GOT3 (cell line): Measurements from ENCODE around the gene CEMIP.
A peak's percentile ranks its signal among the peaks of the same experiment; 100 is the strongest.

ENCODE experiments used
- DNase-seq: peaks from one replicate; lab custom pipeline; 2025; ENCODE audit warnings: mixed read lengths; lab: John Stamatoyannopoulos, UW

Gene CEMIP

DNA sequence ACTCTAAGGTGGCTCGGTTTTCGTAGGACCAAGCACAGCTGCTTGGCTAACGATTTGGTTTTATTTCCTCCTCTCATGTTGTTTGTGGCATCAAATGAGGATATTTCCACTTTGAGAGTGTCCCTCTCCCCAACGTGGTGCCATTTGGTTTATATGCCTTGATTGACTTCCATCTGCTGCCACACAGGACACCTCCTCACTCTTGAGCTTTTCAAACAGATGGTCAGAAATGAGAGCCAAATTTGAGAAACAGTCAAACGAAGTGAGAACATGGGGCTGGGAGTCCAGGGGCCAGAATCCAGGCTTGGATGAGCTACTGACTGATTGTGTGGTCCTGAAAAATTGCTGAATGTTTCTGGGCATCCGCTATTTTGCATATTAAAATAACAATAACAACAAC lies 43.5 kb downstream of the CEMIP start:
- no peak for DNase-seq

DNA sequence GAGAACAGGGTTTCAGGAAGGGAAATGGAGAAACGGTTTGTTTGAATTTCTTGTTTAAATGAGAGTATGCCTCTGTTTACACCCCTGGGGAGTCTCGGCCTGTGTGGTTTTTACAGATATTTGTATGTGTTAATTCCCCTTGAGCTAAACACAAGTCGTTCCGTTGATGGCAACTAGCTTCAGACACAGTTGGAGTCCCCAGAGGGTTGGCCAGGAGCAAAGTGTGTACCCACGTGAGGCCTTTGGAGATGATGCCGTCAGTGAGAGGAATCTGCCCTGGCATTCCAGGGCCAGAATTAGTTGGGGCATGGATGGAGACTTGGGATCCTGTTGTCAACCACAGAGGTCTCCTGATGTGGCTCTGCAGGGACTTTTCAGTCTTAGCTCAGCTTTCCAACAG lies 44.0 kb downstream of the CEMIP start:
- DNase-seq: no peak

DNA sequence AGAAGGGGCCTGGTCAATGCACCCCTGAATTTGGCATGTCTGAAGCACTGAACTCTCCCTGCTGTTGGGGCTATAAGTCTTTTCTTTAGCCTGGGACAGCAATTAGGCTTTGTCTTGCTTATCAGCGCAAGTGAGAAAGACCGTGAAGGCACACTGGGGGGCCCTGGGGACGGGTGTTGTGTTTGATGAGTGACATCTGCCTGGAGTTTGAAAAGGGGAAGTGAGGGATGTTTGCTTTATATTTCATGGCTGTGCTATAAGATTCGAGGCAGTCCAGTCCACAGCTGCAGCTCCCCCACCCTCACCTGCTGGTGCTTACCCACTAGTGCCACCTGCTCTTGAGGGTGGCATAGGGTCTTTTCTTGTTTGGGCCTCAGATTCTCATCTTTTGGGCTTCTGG lies 44.8 kb downstream of the CEMIP start:
- no peak for DNase-seq

DNA sequence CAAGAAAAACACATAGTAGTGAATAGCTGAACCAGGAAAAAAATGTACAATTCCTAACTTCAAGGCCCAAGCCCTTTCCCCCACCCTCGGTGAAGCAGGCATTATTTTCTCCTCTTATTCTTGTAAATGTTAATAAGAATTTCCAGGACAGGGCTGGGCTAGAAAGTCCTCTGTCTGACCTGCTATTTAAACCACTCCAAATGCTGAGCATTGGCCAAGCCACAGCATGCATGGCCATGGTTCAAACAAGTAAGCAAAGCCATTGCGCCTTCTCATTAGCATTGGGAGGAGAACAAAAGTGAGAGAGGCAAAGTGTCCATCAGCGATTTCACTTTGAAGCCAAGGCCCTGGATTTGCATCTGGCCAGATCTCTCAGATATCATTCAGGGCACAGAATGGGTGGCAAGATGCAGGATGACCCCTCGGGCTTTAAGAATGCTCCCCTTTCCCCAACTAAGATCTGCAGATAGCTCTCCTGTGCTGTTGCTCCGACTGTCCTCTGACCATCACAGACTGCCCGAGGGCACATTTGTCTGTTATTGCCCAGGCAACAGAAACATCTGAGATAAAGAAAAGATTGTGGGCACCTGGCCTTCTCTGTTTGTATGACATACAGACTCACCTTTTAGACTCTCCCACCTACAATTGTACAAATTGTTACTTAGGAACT lies 46.3 kb downstream of the CEMIP start:
- DNase-seq: no peak

DNA sequence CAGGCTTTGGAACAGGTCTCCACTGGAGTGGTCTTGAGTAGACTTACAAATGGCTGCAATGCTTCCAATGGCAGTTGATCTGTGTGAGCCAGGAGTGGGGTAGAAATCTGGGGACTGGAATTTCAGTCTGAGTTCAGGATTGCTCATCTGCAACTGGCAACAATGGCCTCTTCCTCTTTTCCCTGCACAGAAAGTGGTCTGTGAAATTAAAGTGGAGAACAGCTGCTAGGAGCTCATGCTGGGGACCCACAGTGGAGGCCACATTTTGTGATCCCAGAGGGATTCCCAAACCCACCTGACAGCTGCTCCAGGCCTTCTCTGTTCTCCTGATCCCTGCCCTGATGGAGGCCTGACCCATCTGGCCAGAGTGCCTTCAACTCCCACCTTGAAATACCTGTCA lies 49.6 kb downstream of the CEMIP start:
- DNase-seq: no peak

DNA sequence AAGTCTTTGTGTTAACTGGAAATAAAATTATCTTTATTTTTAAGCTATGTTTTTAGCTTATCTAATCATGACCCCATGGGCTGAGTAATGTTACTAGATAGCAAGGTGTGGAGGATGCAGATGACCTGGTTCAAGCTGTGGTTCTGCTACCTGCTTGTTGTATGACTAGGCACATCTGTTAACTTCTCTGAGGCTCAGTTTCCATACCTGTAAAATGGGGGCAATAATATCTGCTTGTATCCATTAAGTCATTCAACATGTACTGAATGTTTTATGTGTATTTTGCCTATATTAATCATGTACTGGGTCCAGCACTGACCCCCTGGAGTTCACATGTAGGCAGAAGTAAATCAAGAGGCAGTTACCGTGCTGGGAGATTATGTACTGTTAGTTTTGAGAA lies 51.5 kb downstream of the CEMIP start:
- no peak for DNase-seq

DNA sequence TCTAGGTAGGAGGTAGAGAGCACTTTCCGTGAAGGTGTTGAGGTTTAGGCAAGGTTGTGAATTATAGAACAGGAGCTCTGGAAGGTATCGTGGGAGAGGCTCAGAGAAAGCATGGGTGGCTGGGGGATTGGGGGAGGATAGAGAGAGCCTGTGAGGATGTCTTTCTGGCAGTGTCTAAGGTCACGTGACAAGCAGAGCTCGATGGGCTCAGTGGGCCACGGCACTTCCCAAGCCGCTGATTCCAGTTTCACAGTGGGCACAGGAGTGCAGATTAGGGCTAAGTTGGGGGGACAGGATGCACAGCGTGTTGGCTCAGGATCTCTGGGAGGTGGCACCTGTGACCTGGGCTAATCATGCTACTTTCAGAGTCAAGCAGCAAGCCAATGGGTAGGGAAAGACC lies 52.0 kb downstream of the CEMIP start:
- no peak for DNase-seq

DNA sequence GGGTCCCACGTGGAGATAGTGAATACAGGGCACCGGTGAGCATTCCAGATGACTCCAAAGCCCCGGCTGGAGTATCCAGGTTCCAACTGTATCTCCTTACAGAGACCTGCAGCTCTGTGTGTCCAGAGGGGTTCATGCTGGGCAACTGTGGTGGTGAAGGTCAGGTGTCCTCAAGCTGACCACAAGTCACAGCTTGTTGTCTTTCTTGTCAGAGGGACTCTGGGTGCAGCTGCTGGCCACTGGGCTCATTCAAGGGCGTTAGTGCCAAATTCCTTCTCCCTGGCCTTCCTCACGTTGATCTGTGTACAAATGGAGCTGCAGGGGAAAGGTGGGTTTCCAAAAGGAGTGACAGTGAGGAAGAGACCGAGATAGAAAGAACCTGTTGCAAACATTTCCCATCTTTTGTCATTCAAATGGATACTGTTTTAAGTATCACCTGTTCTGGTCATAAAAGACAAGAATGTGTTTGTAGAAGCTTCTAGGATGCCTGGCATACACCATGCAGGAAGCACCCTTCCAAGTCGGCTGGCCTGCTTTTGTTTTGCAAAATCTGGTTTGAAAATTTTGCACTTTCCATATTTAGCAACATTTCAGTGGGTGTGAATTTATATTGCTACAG lies 52.5 kb downstream of the CEMIP start:
- DNase-seq: no peak

DNA sequence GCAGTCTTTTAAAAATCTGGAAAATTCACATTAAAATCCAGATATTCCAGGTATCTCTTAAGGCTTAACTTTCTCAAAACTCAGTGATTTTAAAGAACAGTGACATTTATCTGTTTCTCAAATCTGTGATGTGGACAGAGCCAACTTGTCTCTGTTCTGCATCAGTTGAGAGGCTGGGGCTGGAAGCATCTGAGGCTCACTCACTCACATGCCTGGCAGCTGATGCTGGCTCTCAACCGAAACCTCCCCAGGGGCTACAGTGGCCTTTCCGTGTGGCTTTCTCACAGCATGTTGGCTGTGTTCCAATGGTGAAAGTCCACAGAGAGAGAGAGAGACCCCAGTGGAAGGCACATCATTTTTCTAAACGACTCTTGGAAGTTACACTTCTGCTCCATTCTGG lies 53.5 kb downstream of the CEMIP start:
- no peak for DNase-seq

DNA sequence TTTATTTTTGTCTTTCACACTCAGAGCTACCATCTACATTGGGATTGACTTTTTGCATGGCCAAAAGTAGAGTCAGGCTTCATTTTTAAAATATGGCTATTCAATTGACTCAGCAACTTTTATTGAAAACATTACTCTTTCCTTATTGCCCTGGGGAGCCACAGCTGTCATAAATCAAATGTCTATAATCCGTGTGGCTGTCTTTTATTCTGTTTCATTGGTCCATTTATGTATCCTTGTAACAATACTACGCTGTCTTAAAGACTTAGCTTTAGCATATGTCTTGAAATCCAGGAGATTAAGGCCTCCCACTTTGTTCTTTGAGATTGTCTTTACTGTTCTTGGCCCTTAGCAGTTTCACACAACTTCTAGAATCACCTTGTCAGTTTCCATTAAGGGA lies 55.2 kb downstream of the CEMIP start:
- DNase-seq: no peak

DNA sequence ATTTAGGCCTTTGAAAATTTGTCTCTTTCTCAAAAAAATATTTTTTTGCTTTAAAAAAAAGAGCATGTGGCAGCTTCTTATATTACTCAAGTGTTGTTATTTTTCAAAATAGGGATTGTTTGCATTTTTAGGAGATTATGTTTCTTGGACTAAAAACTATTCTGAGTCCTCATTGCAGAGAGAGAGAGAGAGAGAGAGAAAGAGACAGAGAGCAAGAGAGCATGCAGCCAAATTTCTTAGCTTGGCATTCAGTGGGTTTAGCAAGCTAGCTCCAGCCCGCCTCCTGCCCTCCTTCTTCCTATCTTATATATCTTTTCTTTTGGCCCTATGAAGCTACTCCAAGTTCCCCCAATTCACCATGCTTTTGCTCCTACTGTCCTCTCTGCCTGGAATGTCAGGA lies 55.7 kb downstream of the CEMIP start:
- no peak for DNase-seq

DNA sequence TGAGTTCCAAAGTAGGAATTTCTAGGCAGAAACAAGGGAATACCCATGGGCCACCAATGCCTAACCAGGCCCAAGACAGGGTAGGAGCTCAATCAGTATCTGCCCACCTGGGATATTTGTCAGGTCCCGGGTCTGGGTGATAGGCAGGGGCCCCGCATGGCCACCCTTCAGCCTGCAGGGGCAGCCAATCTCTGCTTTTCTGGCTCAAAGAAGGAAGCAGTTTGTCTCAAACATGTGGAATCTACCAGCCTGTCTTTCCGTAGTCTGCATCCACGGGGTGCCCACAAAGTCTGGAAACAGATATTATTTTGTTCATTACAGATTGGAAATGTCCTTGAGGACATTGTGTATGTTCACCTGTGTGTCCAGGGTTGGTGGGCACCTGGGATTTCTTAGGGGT lies 56.2 kb downstream of the CEMIP start:
- no peak for DNase-seq

DNA sequence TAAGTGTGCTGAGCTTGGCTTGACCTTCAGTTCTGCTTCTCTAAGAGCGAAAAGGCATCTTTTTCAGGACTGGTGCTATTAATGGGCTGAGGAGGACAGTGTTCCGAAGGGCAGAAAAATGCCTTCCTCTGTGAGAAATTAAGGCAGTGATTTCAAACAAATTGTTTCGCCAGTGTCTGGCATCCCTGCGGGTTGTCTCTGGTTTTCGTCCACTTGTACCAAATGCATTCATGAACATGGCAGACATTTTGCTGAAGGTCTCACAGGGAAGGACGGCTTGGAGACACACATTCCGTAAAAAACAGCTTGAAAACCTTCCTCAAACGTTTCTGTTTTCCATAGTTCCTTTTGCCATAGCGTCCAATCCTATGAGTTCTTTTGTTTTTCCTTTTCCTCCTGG lies 57.1 kb downstream of the CEMIP start:
- no peak for DNase-seq

DNA sequence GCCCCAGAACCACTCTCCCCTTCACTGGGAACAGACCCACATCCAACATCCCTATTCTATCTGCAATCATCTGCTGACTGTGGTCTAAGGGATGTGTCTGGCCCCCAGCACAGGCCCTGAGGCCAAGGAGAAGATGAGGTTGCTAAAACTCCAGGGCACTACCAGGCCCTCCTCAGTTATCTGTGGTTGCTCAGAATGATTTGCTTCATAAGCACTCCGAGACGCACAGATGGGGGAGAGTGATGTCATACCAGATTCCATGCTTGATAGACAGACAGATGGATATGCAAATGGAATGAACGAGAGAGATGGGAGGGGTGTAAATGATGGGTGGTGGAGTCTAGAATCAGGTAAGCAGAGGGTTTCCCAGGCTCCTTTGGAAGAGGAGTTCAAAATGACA lies 57.8 kb downstream of the CEMIP start:
- no peak for DNase-seq

DNA sequence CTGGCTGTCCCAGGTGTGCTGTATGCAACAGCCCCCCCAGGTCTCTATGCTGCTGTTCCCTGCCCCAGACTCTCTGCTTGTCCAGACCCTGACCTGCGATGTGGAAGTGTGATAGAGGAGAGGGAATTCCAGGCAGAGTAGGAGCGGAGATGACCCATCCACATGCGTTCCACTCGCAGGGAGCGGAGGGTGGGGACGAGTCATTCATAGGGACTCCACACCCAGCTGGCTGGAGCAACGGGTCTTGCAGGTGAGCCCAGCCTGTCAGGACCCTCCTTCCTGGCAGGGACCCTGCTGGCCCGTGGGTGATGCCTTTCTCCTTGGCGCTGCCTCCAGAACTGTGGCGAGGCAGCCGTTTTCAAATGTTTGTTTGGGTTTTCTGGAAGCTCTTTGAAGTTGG lies 58.8 kb downstream of the CEMIP start:
- no peak for DNase-seq

DNA sequence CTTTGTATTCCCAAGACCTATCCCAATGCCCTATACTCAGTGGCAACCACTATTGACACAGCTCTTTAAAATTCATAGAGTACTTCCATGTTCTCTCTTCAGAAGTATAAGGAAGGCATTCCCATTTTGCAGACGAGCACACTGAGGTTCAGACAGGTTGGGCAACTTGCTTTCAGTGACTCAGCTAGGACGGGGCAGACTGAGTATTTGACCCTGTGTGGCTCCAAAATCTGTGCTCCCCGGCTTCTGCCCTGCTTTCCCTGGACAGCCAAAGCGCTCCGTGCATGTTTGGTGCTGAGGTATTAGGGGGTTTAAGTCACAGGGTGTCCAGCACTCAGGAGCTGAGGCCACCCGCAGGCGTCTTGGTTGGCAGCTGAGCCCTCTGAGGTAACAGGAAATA lies 59.5 kb downstream of the CEMIP start:
- no peak for DNase-seq

DNA sequence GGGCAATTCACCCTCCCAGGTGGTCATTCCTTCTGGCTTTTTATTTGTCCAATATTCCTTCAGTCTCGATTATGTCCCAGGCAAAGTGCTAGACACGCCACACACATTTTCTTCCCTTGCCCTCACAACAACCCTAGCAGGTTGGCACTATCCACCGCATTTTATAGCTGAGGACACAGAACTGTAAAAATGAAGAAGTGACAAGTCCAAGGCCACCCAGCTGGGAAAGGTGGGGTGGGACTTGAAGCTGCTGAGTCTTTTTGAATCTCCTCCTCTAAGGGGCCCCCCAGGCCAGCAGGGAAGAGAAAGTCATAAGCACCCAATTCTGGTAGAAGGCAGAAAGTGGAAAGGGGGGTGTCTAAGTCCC lies 60.6 kb downstream of the CEMIP start:
- no peak for DNase-seq

DNA sequence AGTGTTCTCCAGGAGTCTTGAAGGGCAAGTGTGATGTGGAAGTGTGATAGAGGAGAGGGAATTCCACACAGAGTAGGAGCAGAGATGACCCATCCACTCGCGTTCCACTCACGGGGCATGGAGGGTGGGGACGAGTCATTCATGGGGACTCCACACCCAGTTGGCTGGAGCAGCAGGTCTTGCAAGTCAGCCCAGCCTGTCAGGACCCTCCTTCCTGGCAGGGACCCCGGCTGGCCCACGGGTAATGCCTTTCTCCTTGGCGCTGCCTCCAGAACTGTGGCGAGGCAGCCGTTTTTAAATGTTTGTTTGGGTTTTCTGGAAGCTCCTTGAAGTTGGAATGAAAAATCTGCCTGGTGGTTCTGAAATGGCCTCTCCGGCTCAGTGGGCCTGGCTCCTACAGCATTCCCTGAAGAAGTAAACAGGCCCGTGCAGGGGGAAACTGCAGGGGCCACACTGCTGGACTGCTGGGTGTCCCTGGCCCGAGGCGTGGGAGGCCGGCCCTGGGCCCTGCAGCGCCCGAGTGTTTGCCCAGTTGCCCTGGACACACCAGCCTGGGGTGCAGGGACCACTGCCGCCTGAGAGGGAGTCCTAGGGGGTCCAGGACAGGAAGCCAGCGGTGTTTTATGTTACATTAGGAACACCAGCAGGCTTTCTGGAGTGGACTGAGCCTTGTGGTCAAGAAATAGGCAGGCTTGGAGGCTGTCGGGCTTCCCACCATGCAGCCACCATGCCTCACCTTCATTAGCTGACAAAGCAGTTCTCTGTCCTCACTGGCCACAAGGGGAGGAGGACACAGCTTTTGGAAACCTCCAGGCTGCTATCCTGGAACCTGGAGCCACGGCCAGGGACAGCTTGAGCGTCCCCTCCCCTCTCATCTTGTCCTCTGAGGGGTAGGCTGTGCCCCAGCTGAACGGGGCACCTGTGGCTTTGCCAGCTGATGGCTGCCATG lies 61.3 kb downstream of the CEMIP start:
- DNase-seq: no peak

DNA sequence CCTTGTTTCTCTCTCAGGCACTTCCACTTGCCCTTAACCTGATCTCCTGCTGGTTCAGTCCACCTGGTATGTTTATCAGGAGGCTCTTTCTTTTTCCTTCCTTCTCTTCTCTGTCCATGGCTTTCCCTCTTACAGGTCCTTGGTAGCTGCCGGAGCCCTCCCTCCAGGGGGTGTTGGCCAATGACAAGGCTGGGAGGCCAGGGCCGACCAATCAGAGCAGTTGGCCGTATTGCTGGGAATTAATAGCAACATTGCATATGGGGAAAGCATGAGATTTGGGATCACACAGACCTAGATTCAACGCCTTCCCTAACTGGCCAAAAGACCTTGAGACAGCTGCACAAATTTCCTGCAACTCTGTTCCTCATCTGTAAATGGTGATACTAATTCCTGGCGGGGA lies 62.4 kb downstream of the CEMIP start:
- DNase-seq: no peak

DNA sequence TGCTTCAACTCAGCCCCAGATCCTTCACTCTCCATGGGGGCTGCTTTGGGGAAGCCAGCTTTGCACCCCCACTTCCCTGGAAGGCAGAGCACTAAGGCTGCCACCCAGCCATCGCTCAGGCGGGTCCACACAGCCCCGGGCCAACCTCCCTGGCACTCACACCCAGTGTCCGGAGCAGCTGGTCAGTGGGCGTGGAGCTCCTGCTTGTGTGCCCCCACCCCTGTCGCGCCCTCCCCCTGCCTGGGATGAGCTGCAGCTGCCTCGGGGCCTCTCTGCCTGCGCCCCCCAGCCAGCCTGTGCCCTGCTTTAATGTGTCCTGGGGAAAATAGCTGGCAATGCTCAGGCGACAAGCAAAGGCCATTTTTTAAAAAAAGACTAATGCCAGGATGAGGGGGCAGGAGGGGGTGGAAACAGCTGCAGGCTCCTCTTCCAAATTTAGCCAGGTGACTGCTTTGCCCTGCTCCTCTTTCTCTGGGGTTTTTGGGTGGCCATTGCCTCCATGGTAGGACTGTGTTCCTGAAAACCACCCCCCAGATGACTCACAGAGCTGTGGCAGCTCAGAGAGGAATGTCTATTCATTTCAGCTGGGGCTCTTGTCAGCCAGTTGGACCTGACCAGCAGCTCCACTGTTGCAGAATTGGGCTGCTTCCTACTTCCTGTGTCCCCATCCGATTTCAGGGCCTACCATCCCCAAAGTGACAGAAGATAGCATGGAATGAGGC lies 65.0 kb downstream of the CEMIP start:
- DNase-seq: no peak

DNA sequence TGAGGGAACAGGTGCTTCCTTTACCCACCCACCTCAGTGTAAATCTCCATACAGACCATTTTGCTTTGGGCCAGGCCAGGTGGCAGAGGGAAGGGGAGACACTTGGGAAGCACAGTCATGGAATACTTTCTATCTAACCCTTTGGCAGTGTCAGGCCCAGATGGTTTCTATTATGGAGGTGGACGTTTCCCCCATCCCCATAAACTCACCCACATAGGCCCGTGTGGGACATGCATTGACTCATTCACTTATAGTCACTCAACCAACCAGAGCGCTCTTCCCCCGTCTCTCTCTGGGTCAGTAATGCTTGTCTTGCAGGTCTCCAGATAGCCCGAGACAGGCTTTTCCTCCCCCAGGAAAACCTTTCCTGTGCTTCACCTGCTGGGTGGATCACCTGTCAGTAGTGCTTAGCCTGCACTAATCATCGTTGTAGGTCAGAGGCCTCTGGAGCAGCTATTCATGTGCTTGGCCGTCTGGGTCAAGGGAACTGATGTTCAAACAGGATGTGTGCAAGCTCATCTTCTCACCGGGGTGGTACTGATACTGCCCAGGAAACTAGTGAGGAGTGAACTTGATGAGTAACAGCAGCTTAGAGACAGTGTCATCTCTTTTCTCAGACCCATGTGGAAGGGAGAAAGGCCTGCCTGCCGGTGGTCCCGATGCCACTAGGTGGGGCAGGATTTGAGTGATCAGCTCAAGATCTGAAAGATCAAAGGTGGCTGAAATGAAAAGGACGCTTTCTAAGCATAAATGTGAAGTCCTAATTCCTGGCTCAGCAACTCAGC lies 67.1 kb downstream of the CEMIP start:
- no peak for DNase-seq

DNA sequence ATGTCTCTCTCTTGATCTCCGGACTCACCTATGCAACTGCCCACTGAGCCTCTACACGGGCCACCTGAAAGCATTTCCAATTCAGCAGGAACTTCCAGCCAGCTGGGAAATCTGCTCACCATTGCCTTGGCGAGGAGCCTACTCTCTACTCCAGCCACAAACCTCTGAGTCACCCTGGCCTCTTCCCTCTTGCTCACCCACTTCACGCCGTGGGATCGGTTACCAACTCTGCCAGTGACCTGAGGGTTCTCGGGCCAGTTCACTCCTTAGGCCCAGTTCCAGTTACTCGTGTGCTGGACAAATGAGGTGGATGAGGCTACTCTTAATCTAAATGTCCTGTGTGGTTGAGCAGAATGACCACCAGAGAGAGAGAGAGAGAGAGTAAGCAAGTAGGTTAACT lies 70.1 kb downstream of the CEMIP start:
- peak; percentile 32 for DNase-seq
